Activated CD4-positive, alpha-beta T cell treated with anti-CD3 and anti-CD28 coated beads, Interleukin-2, amount 50 U/mL, for 24 hours (primary cell): ENCODE results near the gene NEXMIF.
"Not testable (repeated sequence)": the region's sequence is repeated elsewhere in the genome, so short reads cannot be mapped to it uniquely, and the experiment has no call there.

Experiments
- DNase-seq, 2 donors: peaks; one replicate each; pipeline ENCODE4 v3.0.0-alpha.2; 2020; ENCODE audit warnings: low read depth in 1 of 2, low spot score in 1 of 2

Gene NEXMIF

GRCh38 chrX:74925225-74926088 is at the start of gene NEXMIF:
Gene NEXMIF (minus strand): TSS chrX:74925452.
- DNase-seq: peak in 1 of 2 donors; percentile 1

DNA sequence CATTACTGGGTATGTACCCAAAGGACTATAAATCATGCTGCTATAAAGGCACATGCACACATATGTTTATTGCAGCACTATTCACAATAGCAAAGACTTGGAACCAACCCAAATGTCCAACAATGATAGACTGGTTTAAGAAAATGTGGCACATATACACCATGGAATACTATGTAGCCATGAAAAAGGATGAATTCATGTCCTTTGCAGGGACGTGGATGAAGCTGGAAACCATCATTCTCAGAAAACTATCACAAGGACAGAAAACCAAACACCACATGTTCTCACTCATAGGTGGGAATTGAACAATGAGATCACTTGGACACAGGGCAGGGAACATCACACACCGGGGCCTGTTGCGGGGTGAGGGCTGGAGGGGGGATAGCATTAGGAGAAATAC is 36.7 kb upstream of the NEXMIF start:
- DNase-seq: not testable (repeated sequence)

GRCh38 chrX:74949717-74950116 is 24.5 kb upstream of the NEXMIF start:
- no peak for DNase-seq

- DNase-seq: no peak
These were observed 15.2 kb upstream of the NEXMIF start for GRCh38 chrX:74940414-74940813.

DNA sequence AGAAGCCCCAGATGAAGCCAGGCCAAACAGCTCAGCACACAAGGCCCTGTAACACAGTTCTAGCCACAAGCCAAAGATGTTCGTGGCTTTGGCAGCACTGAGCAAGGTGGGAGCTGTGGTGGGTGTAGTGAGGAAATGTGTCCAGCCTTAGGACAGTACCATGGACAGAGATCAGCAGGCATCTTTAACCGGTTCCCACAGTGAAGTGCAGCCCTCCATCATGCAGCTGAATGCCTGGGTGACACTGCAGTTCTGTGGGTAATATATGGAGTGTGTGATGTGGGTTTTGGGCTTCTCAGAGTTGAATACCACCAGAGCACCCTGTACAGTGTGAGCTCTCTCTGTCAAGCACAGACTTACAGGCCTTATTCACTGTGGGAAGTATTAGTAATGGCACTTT is 6.0 kb upstream of the NEXMIF start:
- no peak for DNase-seq

DNA sequence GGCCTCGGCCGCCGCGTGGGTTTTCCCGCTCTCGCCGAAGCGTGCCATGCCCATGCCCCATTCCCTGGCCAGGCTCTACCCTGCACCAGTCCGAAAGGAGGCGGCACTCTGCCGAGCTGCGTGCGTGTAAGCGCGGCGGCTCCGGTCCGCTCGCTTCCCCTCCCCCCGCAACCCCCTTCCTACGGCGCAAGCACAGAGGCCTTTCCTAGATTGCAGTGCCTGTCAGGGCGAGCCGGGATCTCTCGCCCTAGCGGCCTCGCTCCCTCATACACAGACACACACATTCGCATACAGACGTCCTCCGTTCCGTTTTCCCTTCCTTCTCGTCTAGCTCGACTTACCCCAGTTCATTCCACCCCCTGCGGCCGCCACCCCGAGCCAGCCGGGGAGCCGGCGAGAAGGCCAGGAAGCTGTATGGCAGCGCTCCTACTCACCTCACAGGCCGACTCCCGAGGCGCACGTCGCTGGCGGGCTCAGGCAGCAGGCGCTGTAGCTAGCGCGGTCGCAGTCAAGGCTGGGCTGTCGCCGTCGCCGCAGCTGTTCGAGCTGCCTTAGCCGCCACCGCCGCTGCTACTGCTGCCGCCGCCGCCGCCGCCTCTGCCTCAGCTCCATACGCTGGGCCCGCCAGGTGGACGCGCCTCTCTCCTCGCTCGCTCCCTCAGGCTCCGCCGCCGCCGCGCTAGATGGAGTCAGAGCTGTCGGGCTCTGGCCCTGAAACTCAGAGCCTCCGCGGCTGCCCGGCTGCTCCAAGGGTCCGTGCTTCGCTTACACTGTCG is 615 bp downstream of the NEXMIF start:
- DNase-seq: peak; percentile 1 to 11

- no peak for DNase-seq
These were observed 1.3 kb downstream of the NEXMIF start for GRCh38 chrX:74923942-74924448.

- no peak for DNase-seq
These were observed 2.2 kb downstream of the NEXMIF start for GRCh38 chrX:74922922-74923543.

GRCh38 chrX:74911494-74911893 is 13.8 kb downstream of the NEXMIF start:
- DNase-seq: no peak

- DNase-seq: no peak
These were observed 18.8 kb downstream of the NEXMIF start for GRCh38 chrX:74906417-74906816.

GRCh38 chrX:74902806-74903205 is 22.4 kb downstream of the NEXMIF start:
- no peak for DNase-seq

- DNase-seq: no peak
These were observed 32.7 kb downstream of the NEXMIF start for GRCh38 chrX:74892561-74892960.

DNA sequence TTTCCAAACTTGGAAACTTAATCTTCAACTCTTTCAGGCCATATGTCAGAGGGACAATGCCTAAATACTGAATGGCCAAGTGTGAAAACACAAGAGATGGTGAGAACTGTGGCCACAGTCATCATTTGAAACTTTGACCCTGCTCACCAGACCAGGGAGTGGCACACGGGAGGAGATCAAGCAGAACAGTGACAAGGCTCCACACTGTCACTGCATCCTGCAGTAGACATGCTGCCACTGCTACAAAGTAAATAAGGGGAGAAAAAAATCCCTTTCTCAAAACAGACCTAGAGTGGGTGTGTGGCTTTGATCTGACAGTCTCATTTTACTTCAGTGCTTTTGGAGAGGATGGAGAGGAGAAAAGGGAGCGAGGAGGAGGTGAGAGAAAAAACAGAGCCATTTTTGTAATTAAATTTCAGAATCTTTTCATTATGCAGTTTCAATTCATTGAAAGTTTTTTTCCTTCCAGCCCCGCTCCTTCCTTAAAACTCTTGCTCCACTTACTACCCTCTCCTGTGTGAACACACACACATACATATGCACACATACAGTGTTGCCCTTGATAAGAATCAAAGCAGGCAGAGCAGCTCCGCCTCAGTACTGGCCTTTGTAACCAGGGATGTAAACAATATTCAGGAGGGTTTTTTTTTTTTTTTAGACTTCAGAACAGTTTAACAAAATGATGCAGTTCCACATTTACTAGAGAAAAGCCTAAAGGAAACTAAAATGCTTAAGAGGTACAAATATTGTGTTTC is 34.4 kb downstream of the NEXMIF start:
- DNase-seq: no peak

- DNase-seq: not testable (repeated sequence)
These were observed 42.9 kb downstream of the NEXMIF start for GRCh38 chrX:74882383-74882782.

GRCh38 chrX:74865725-74866124 is 59.5 kb downstream of the NEXMIF start:
- no peak for DNase-seq

- no peak for DNase-seq
These were observed 72.0 kb downstream of the NEXMIF start for GRCh38 chrX:74853255-74853654.

GRCh38 chrX:74835566-74835965 is 89.7 kb downstream of the NEXMIF start:
- no peak for DNase-seq

DNA sequence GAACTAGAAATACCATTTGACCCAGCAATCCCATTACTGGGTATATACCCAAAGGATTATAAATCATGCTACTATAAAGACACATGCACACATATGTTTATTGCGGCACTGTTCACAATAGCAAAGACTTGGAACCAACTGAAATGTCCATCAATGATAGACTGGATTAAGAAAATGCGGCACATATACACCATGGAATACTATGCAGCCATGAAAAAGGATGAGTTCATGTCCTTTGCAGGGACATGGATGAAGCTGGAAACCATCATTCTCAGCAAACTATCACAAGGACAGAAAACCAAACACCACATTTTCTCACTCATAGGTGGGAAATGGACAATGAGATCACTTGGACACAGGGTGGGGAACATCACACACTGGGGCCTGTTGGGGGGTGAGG is 105.5 kb downstream of the NEXMIF start:
- not testable (repeated sequence) for DNase-seq

GRCh38 chrX:74814681-74815080 is 110.6 kb downstream of the NEXMIF start:
- DNase-seq: no peak

GRCh38 chrX:74804574-74804973 is 120.7 kb downstream of the NEXMIF start:
- no peak for DNase-seq

DNA sequence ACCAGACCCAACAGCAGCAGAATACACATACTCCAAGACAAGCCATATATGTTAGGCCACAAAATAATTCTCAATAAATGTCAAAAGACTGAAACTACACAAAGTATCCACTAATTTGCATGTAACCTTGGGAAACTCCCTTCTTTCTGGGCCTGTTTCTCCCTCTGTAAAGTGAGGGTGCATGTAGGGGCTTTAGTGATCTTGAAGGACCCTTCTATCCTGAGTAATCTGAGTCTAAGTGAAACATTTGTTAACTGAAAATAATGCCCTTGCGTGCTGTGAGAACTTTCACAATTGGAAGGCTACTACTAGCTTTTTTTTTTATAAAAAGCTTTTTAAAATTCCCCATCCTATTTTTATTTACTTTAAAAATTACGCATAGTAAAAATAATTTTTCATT is 125.2 kb downstream of the NEXMIF start:
- DNase-seq: no peak
